Endothelial cell of umbilical vein (primary cell): ENCODE data around the gene CBX4. TPM values are rescaled to one million over a fixed set of nuclear protein-coding genes. Genes with fewer than 3 reads are reported as not detected.

Experiments used
- BruUV-seq: library from RNA; stranded (reverse); fragments of 400-500 nt; replicated peaks from 2 replicates; lab custom pipeline; 2021; lab: Mats Ljungman, UMichigan
- CTCF ChIA-PET: fragments of 300-600, 350-600 bp; sonication (Branson Sonifier 250); formaldehyde crosslinking; loops from one replicate; lab custom pipeline; 2021; ENCODE audit warnings: antibody characterized with exemption, inconsistent platforms; lab: Charles Lee
- POLR2A ChIA-PET: fragments of 300-600, 350-600 bp; sonication (Branson Sonifier 250); formaldehyde crosslinking; loops from one replicate; lab custom pipeline; 2021; ENCODE audit warnings: antibody characterized with exemption, inconsistent platforms; lab: Charles Lee
- DNase-seq: peaks from one replicate; pipeline ENCODE4 v3.0.0-alpha.2; 2011; ENCODE audit warnings: low read depth, low spot score
- FAIRE-seq: peaks from 2 replicates; lab custom pipeline; 2011; peaks lifted over from hg19 to GRCh38; lab: Jason Lieb, UNC
- H2AFZ ChIP-seq: 2 replicates; pipeline ENCODE4 v1.6.0; 2012; ENCODE audit warnings: low read depth, low read length, control low read depth, inconsistent platforms
- H3K27ac ChIP-seq: 2 replicates; pipeline ENCODE4 v1.5.1; 2011; ENCODE audit warnings: low read depth, mild to moderate bottlenecking, control low read depth, low read length, moderate library complexity; ENCODE audit not compliant: insufficient read depth
- H3K27me3 ChIP-seq, 2 experiments: 2 replicates each; pipeline versions ENCODE4 v1.6.0 to v1.6.1; 2011; ENCODE audit warnings: low read length in 2 of 2, mixed read lengths in 1 of 2; ENCODE audit not compliant: control insufficient read depth in 2 of 2, insufficient read depth in 2 of 2
- H3K36me3 ChIP-seq, 2 experiments: 2 replicates in 1 of 2; 3 replicates in 1 of 2; pipeline ENCODE4 v1.5.1; 2011; ENCODE audit warnings: low read length in 2 of 2, mild to moderate bottlenecking in 1 of 2, moderate library complexity in 1 of 2; ENCODE audit not compliant: control insufficient read depth in 2 of 2, insufficient read depth in 2 of 2; ENCODE audit errors: extremely low read depth in 1 of 2
- H3K4me1 ChIP-seq: 3 replicates; pipeline ENCODE4 v1.5.1; 2011; ENCODE audit warnings: mild to moderate bottlenecking, low read length; ENCODE audit not compliant: control insufficient read depth, insufficient read depth; ENCODE audit errors: extremely low read depth
- H3K4me2 ChIP-seq: 2 replicates; pipeline ENCODE4 v1.6.1; 2011; ENCODE audit warnings: low read length, control low read depth, mixed read lengths; ENCODE audit not compliant: insufficient read depth
- H3K4me3 ChIP-seq, 3 experiments: fragments of 200-600 bp in 1 of 3; sonication (generic), shearing (Covaris generic) in 1 of 3; replicated peaks in 1 of 3; 2 replicates each; pipeline ENCODE4 v1.5.1; 2011 to 2016; ENCODE audit warnings: control low read depth in 3 of 3, low read length in 3 of 3, mild to moderate bottlenecking in 2 of 3, inconsistent platforms in 1 of 3, low read depth in 1 of 3, moderate library complexity in 1 of 3; ENCODE audit not compliant: insufficient read depth in 1 of 3
- H3K79me2 ChIP-seq: 2 replicates; pipeline ENCODE4 v1.6.0; 2012; ENCODE audit warnings: low read length, inconsistent platforms; ENCODE audit not compliant: control insufficient read depth, insufficient read depth
- H3K9ac ChIP-seq: replicated peaks from 2 replicates; pipeline ENCODE3; 2011; ENCODE audit warnings: low read length, control low read depth; ENCODE audit not compliant: insufficient read depth; ENCODE audit errors: extremely low read depth
- H3K9me1 ChIP-seq: replicated peaks from 3 replicates; pipeline ENCODE4 v1.6.0; 2011; ENCODE audit warnings: mild to moderate bottlenecking, low read length; ENCODE audit not compliant: control insufficient read depth, insufficient read depth; ENCODE audit errors: extremely low read depth
- H3K9me3 ChIP-seq: replicated peaks from 2 replicates; pipeline ENCODE4 v1.5.1; 2012; ENCODE audit warnings: low read length, inconsistent platforms; ENCODE audit not compliant: control insufficient read depth, insufficient read depth
- H4K20me1 ChIP-seq: replicated peaks from 2 replicates; pipeline ENCODE3; 2011; ENCODE audit warnings: mild to moderate bottlenecking, low read length; ENCODE audit not compliant: control insufficient read depth, insufficient read depth; ENCODE audit errors: extremely low read depth
- EZH2 ChIP-seq: IDR thresholded peaks from 2 replicates; pipeline ENCODE4 v1.6.1; 2012; ENCODE audit warnings: borderline replicate concordance, low read depth, mild to moderate bottlenecking, moderate library complexity, low read length, inconsistent platforms; ENCODE audit not compliant: severe bottlenecking
- FOS ChIP-seq: IDR thresholded peaks from 2 replicates; pipeline ENCODE4 v1.6.1; 2011; ENCODE audit warnings: mild to moderate bottlenecking, low read length, moderate library complexity, borderline replicate concordance; ENCODE audit not compliant: insufficient read depth
- JUN ChIP-seq: IDR thresholded peaks from 2 replicates; pipeline ENCODE4 v1.6.1; 2011; ENCODE audit warnings: borderline replicate concordance, low read depth; ENCODE audit not compliant: insufficient read length, insufficient read depth
- MYC ChIP-seq: IDR thresholded peaks from one replicate; pipeline ENCODE4 v1.6.1; 2011; ENCODE audit warnings: mild to moderate bottlenecking, low read depth, low read length
- POLR2A ChIP-seq: IDR thresholded peaks from 2 replicates; pipeline ENCODE4 v1.6.1; 2012; ENCODE audit warnings: low read depth, mild to moderate bottlenecking, control low read depth, low read length
- POLR2AphosphoS5 ChIP-seq: IDR thresholded peaks from 2 replicates; pipeline ENCODE4 v1.6.1; 2012; ENCODE audit warnings: low read depth, mild to moderate bottlenecking, control low read depth, low read length, moderate library complexity; ENCODE audit not compliant: insufficient read depth
- dilution Hi-C: fragments of 300-500 bp; cut with MboI; formaldehyde crosslinking; loops from one replicate; pipeline ENCODE4 v1.15.0; 2019; ENCODE audit warnings: low sequenced_read_pairs; ENCODE audit not compliant: extremely low pct_ligation_motif_present
- intact Hi-C: fragments of 100-400 bp; cut with micrococcal nuclease; formaldehyde crosslinking; loops from one replicate; pipeline ENCODE4 v1.10.0; 2022
- polyA plus RNA-seq, 4 experiments: library from polyadenylated mRNA; depleted of rRNA in 3 of 4; stranded (reverse) in 3 of 4; unstranded in 1 of 4; fragments of >200 nt; gene quantifications; 2 replicates each; pipeline versions ENCODE4 v1.2.1 to v1.2.3, GENCODE V29; 2011 to 2012; ENCODE audit warnings: missing spikeins in 1 of 4
- total RNA-seq: library from RNA; stranded (reverse); gene quantifications from 2 replicates; pipeline ENCODE4 v1.2.3, GENCODE V29; 2021
- TF ChIP-seq, protein P1 (sequence below): IDR thresholded peaks from 2 replicates; pipeline ENCODE4 v1.6.1; 2011; ENCODE audit not compliant: insufficient read depth, insufficient read length

The CBX4 gene
- total and polyA plus RNA-seq, 2 donors (not counting 3 experiments of a cell fraction or from before 2014, with no cell fraction given), result 7.0 to 12.3 TPM

DNA sequence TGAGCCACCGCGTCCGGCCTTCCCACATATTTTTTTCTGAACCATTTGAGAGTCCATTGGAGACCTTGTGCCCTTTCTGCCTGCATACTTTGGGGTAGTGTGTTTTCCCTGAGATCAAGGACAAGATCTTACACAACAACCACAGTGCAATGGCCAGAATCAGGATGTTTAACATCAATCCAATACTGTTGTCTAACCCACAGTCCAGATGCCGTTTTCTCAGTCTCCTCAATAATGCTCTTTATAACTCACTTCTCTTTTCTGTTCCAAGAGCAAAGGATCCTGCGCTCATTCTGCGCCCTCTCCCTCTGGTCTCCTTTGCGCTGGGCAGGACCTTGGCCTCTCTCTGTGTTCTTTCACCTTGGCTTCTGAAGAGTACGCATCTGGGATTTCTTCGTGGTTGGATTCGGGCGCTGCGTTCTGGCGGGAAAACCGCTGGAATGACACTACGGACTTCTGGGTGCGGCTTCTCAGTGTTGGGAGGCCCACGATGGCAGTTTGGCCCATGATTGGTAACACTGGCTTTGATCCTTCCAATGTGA lies 16.6 kb downstream of the CBX4 start:
- TF ChIP-seq POLR2A (no peak), EZH2 (no peak), POLR2AphosphoS5 (no peak), JUN (no peak), FOS (no peak), MYC (no peak)
- TF ChIP-seq, protein P1, sequence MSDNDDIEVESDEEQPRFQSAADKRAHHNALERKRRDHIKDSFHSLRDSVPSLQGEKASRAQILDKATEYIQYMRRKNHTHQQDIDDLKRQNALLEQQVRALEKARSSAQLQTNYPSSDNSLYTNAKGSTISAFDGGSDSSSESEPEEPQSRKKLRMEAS, result no peak
- Histone ChIP-seq H3K4me3 (no peak overlapping the region), H3K27ac (no peak overlapping the region), H4K20me1 (no peaks in the 10 kb centered on the region), H3K36me3 (no peaks in the 10 kb centered on the region), H3K9me1 (no peaks in the 10 kb centered on the region), H3K4me1 (peaks cover 6% of the 10 kb centered on the region), H3K79me2 (no peaks in the 10 kb centered on the region), H2AFZ (no peak overlapping the region), H3K9me3 (no peaks in the 10 kb centered on the region), H3K27me3 (peaks cover 16 to 22% of the 10 kb centered on the region in 2 experiments), H3K4me2 (no peak overlapping the region), H3K9ac (no peak overlapping the region)
- dilution Hi-C loops, result no loop called here
- ChIA-PET POLR2A (no interaction called here), CTCF (interaction anchor here (0.6 to 1.7 kb wide), 5 partner anchors 10 to 84 kb away, joined by 3 to 5 read pairs (median 3); no protein-coding TSS in a partner anchor)
- no peak for DNase-seq
- no TSS peak for BruUV-seq
- intact Hi-C loops, result no loop called here
- no peak for FAIRE-seq
